ENCODE data around the gene TTC39A. TPM values are rescaled to one million over a fixed set of nuclear protein-coding genes. Genes with fewer than 3 reads are reported as not detected.

TTC39A gene
- total RNA-seq, 2 donors from 2014 or later = 12.8 to 20.7 TPM

DNA sequence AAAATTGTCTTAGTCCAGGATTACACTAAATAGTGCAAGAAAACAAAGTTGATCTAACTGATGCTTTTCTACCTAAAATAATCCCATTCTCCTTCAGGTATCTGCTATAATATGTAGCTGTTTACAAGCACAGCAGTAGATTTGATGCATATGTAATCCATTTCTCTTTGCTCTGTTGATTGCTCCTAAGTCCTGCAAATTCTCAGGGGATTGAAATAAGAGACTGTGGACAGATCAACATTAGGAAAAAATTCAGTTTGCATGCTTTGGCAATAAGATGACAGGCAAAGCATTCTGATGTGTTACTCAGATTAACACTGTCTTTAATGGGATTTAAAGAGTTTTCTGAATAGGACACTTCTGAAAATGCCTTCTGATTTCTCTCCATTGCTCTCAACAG, 59.6 kb downstream of the TTC39A start:
- Mint-ChIP-seq H3K36me3 (ENCODE audit: low read depth) (peaks cover 41% of the 10 kb centered on the region), H3K27me3 (ENCODE audit: insufficient read depth) (no peaks in the 10 kb centered on the region), H3K9me3 (no peaks in the 10 kb centered on the region), H3K4me1 (peaks cover 13% of the 10 kb centered on the region), H3K27ac (no peak overlapping the region), H3K4me3 (no peak overlapping the region)
- H3K9ac ChIP-seq (ENCODE audit: extremely low read depth, low read length, poor library complexity, severe bottlenecking) = no peak overlapping the region
- H3K9me3 ChIP-seq (ENCODE audit: control insufficient read depth, low read length) = no peaks in the 10 kb centered on the region
- TF ChIP-seq CTCF (conservative IDR thresholded peaks at IDR 0.05) = no peak
- H3K27ac ChIP-seq (ENCODE audit: low read depth, low read length) = no peak overlapping the region
- H3K4me3 ChIP-seq (ENCODE audit: low read length) = no peak overlapping the region
- DNase-seq = no peak
- peaks cover 42% of the 10 kb centered on the region for H3K36me3 ChIP-seq (ENCODE audit: control insufficient read depth, insufficient read depth, low read length)
- no peaks in the 10 kb centered on the region for H3K4me1 ChIP-seq (ENCODE audit: control insufficient read depth, insufficient read depth, low read length)
- no peaks in the 10 kb centered on the region for H3K27me3 ChIP-seq (ENCODE audit: control insufficient read depth, insufficient read depth, low read length, poor library complexity, severe bottlenecking)

DNA sequence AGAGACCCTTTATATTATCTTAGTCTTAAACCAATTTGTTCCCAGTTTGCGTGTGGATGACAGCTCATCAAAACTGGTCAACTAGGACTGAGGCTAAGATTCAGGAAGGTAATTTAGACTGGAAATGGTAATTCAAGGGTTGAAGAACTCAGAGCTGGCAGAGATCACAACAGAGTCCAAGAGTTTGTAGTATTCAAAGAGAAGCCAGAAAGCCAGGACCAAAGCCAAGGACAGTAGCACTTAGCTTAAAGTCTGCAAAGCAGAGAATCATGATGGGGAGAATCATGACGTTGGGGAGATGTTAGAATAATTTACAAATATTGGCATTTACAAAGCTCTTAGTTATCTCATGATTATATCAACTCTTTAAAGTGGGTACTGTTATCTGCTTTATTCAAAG, 61.7 kb downstream of the TTC39A start:
- no peak overlapping the region for H3K27ac Mint-ChIP-seq
- H3K36me3 ChIP-seq (ENCODE audit: control insufficient read depth, insufficient read depth, low read length) = peaks cover 33% of the 10 kb centered on the region
- DNase-seq = no peak
- TF ChIP-seq CTCF (conservative IDR thresholded peaks at IDR 0.05) = no peak
- peaks cover 19% of the 10 kb centered on the region for H3K4me1 Mint-ChIP-seq
- no peaks in the 10 kb centered on the region for H3K4me1 ChIP-seq (ENCODE audit: control insufficient read depth, insufficient read depth, low read length)
- no peak overlapping the region for H3K27ac ChIP-seq (ENCODE audit: low read depth, low read length)
- H3K9me3 Mint-ChIP-seq = no peaks in the 10 kb centered on the region
- WGBS, 2 experiments (ENCODE audit: insufficient coverage in 1 of 2, insufficient read length in 1 of 2) = 76 to 100% methylated on average over 1 of the region's 2 CpGs
- H3K9ac ChIP-seq (ENCODE audit: extremely low read depth, low read length, poor library complexity, severe bottlenecking) = no peak overlapping the region
- H3K4me3 ChIP-seq (ENCODE audit: low read length) = no peak overlapping the region
- H3K27me3 Mint-ChIP-seq (ENCODE audit: insufficient read depth) = no peaks in the 10 kb centered on the region
- no peaks in the 10 kb centered on the region for H3K9me3 ChIP-seq (ENCODE audit: control insufficient read depth, low read length)
- H3K36me3 Mint-ChIP-seq (ENCODE audit: low read depth) = peaks cover 31% of the 10 kb centered on the region
- no peaks in the 10 kb centered on the region for H3K27me3 ChIP-seq (ENCODE audit: control insufficient read depth, insufficient read depth, low read length, poor library complexity, severe bottlenecking)
- H3K4me3 Mint-ChIP-seq = no peak overlapping the region

GRCh38 chr1:51266791-51267190, 63.6 kb downstream of the TTC39A start:
- no peaks in the 10 kb centered on the region for H3K27me3 ChIP-seq (ENCODE audit: control insufficient read depth, insufficient read depth, low read length, poor library complexity, severe bottlenecking)
- H3K36me3 Mint-ChIP-seq (ENCODE audit: low read depth) = peaks cover 24% of the 10 kb centered on the region
- no peak overlapping the region for H3K27ac ChIP-seq (ENCODE audit: low read depth, low read length)
- H3K36me3 ChIP-seq (ENCODE audit: control insufficient read depth, insufficient read depth, low read length) = peaks cover 23% of the 10 kb centered on the region
- no peak overlapping the region for H3K4me3 ChIP-seq (ENCODE audit: low read length)
- peak; percentile 15 for DNase-seq
- H3K4me3 Mint-ChIP-seq = no peak overlapping the region
- H3K9ac ChIP-seq (ENCODE audit: extremely low read depth, low read length, poor library complexity, severe bottlenecking) = no peak overlapping the region
- WGBS, 2 experiments (ENCODE audit: insufficient coverage in 1 of 2, insufficient read length in 1 of 2) = 97 to 100% methylated on average over 4 of the region's 4 CpGs
- no peaks in the 10 kb centered on the region for H3K9me3 ChIP-seq (ENCODE audit: control insufficient read depth, low read length)
- no peaks in the 10 kb centered on the region for H3K9me3 Mint-ChIP-seq
- H3K27ac Mint-ChIP-seq = no peak overlapping the region
- H3K4me1 ChIP-seq (ENCODE audit: control insufficient read depth, insufficient read depth, low read length) = no peaks in the 10 kb centered on the region
- TF ChIP-seq CTCF (conservative IDR thresholded peaks at IDR 0.05) = no peak
- H3K27me3 Mint-ChIP-seq (ENCODE audit: insufficient read depth) = no peaks in the 10 kb centered on the region
- H3K4me1 Mint-ChIP-seq = peaks cover 15% of the 10 kb centered on the region
